ENCODE results near the gene VCX2. TPM values are rescaled to one million over a fixed set of nuclear protein-coding genes. Genes with fewer than 3 reads are reported as not detected.

VCX2 gene
- total and polyA plus RNA-seq, 7 experiments from 2014 or later, result not detected

GRCh38 chrX:8144925-8145324 is 26.1 kb downstream of the VCX2 start:
- ChIA-PET CTCF (no interaction called here), POLR2A (no interaction called here)
- H3K27ac ChIP-seq (ENCODE audit: low read depth, low read length), result no peak overlapping the region
- Mint-ChIP-seq H3K9me3 (peaks cover 0 to 40% (median 5%) of the 10 kb centered on the region in 11 donors), H3K4me3 (no peak overlapping the region), H3K36me3 (peaks cover 0 to 8% (median 3%) of the 10 kb centered on the region in 5 donors), H3K27ac (no peak overlapping the region), H3K27me3 (no peaks in the 10 kb centered on the region), H3K4me1 (no peaks in the 10 kb centered on the region)
- no peaks in the 10 kb centered on the region for H3K9me3 ChIP-seq (ENCODE audit: control insufficient read depth in 2 of 3, low read length in 3 of 3)
- ATAC-seq, result no peak
- no peaks in the 10 kb centered on the region for H3K4me1 ChIP-seq (ENCODE audit: control insufficient read depth in 2 of 2, insufficient read depth in 2 of 2, low read length in 2 of 2)
- no peaks in the 10 kb centered on the region for H3K36me3 ChIP-seq (ENCODE audit: control insufficient read depth in 2 of 3, insufficient read depth in 3 of 3, low read length in 3 of 3)
- no peak overlapping the region for H3K4me3 ChIP-seq (ENCODE audit: low read length)
- intact Hi-C loops (cut with micrococcal nuclease), result no loop called here
- no peak for DNase-seq
- no peaks in the 10 kb centered on the region for H3K27me3 ChIP-seq (ENCODE audit: control insufficient read depth in 2 of 2, insufficient read depth in 2 of 2, low read length in 2 of 2)

- no peaks in the 10 kb centered on the region for H3K36me3 ChIP-seq (ENCODE audit: control insufficient read depth in 2 of 3, insufficient read depth in 3 of 3, low read length in 3 of 3)
- no peaks in the 10 kb centered on the region for H3K4me1 ChIP-seq (ENCODE audit: control insufficient read depth in 2 of 2, insufficient read depth in 2 of 2, low read length in 2 of 2)
- ChIA-PET CTCF (no interaction called here), POLR2A (no interaction called here)
- intact Hi-C loops (cut with micrococcal nuclease), result no loop called here
- H3K27me3 ChIP-seq (ENCODE audit: control insufficient read depth in 2 of 2, insufficient read depth in 2 of 2, low read length in 2 of 2), result no peaks in the 10 kb centered on the region
- no peak overlapping the region for H3K27ac ChIP-seq (ENCODE audit: low read depth, low read length)
- H3K9me3 ChIP-seq (ENCODE audit: control insufficient read depth in 2 of 3, low read length in 3 of 3), result no peaks in the 10 kb centered on the region
- no peak overlapping the region for H3K4me3 ChIP-seq (ENCODE audit: low read length)
- ATAC-seq, result no peak
- H3K27me3 Mint-ChIP-seq, result no peaks in the 10 kb centered on the region
- DNase-seq, result no peak
- H3K4me1 Mint-ChIP-seq, result no peaks in the 10 kb centered on the region
- peaks cover 0 to 18% (median 3%) of the 10 kb centered on the region in 11 donors for H3K9me3 Mint-ChIP-seq
- H3K27ac Mint-ChIP-seq, result no peak overlapping the region
- no peak overlapping the region for H3K4me3 Mint-ChIP-seq
- peaks cover 0 to 5% (median 3%) of the 10 kb centered on the region in 5 donors for H3K36me3 Mint-ChIP-seq
Observed at GRCh38 chrX:8141896-8142295, 29.2 kb downstream of the VCX2 start.

- H3K27me3 Mint-ChIP-seq, result no peaks in the 10 kb centered on the region
- H3K9me3 Mint-ChIP-seq, result peaks cover 0 to 15% (median 0%) of the 10 kb centered on the region in 11 donors
- no peak overlapping the region for H3K27ac Mint-ChIP-seq
- ATAC-seq (no peak), DNase-seq (no peak)
- no peaks in the 10 kb centered on the region for H3K4me1 Mint-ChIP-seq
- H3K9me3 ChIP-seq (ENCODE audit: control insufficient read depth in 2 of 3, low read length in 3 of 3), result no peaks in the 10 kb centered on the region
- H3K4me3 Mint-ChIP-seq, result no peak overlapping the region
- no peaks in the 10 kb centered on the region for H3K4me1 ChIP-seq (ENCODE audit: control insufficient read depth in 2 of 2, insufficient read depth in 2 of 2, low read length in 2 of 2)
- POLR2A ChIA-PET, result no interaction called here
- intact Hi-C loops (cut with micrococcal nuclease), result no loop called here
- H3K36me3 ChIP-seq (ENCODE audit: control insufficient read depth in 2 of 3, insufficient read depth in 3 of 3, low read length in 3 of 3), result no peaks in the 10 kb centered on the region
- H3K36me3 Mint-ChIP-seq, result peaks cover 0 to 5% (median 3%) of the 10 kb centered on the region in 5 donors
- no peak overlapping the region for H3K27ac ChIP-seq (ENCODE audit: low read depth, low read length)
- no peaks in the 10 kb centered on the region for H3K27me3 ChIP-seq (ENCODE audit: control insufficient read depth in 2 of 2, insufficient read depth in 2 of 2, low read length in 2 of 2)
- CTCF ChIA-PET, result no interaction called here
- H3K4me3 ChIP-seq (ENCODE audit: low read length), result no peak overlapping the region
Observed at GRCh38 chrX:8140986-8141744, 29.9 kb downstream of the VCX2 start.

- no peaks in the 10 kb centered on the region for H3K4me1 ChIP-seq (ENCODE audit: control insufficient read depth in 2 of 2, insufficient read depth in 2 of 2, low read length in 2 of 2)
- POLR2A ChIA-PET, result no interaction called here
- no peaks in the 10 kb centered on the region for H3K4me1 Mint-ChIP-seq
- DNase-seq (no peak), ATAC-seq (no peak)
- no peaks in the 10 kb centered on the region for H3K27me3 ChIP-seq (ENCODE audit: control insufficient read depth in 2 of 2, insufficient read depth in 2 of 2, low read length in 2 of 2)
- no peaks in the 10 kb centered on the region for H3K27me3 Mint-ChIP-seq
- no peak overlapping the region for H3K4me3 Mint-ChIP-seq
- H3K27ac Mint-ChIP-seq, result no peak overlapping the region
- intact Hi-C loops (cut with micrococcal nuclease), result no loop called here
- no peaks in the 10 kb centered on the region for H3K36me3 ChIP-seq (ENCODE audit: control insufficient read depth in 2 of 3, insufficient read depth in 3 of 3, low read length in 3 of 3)
- no peak overlapping the region for H3K27ac ChIP-seq (ENCODE audit: low read depth, low read length)
- H3K9me3 Mint-ChIP-seq, result peaks cover 0 to 10% (median 2%) of the 10 kb centered on the region in 11 donors
- H3K4me3 ChIP-seq (ENCODE audit: low read length), result no peak overlapping the region
- H3K36me3 Mint-ChIP-seq, result peaks cover 0 to 6% (median under 1%) of the 10 kb centered on the region in 5 donors
- CTCF ChIA-PET, result no interaction called here
- no peaks in the 10 kb centered on the region for H3K9me3 ChIP-seq (ENCODE audit: control insufficient read depth in 2 of 3, low read length in 3 of 3)
Observed at GRCh38 chrX:8139716-8140115, 31.4 kb downstream of the VCX2 start.

- DNase-seq, result no peak
- Mint-ChIP-seq H3K36me3 (peaks cover 0 to 12% (median under 1%) of the 10 kb centered on the region in 5 donors), H3K9me3 (peaks cover 0 to 14% (median 5%) of the 10 kb centered on the region in 11 donors), H3K4me1 (no peaks in the 10 kb centered on the region), H3K27me3 (no peaks in the 10 kb centered on the region), H3K4me3 (no peak overlapping the region), H3K27ac (no peak overlapping the region)
- CTCF ChIA-PET, result interaction anchor here (0.7 kb wide), 1 partner anchor 408 kb away, joined by 3 read pairs; no protein-coding TSS in a partner anchor
- Histone ChIP-seq H3K4me1 (ENCODE audit: control insufficient read depth in 2 of 2, insufficient read depth in 2 of 2, low read length in 2 of 2) (no peaks in the 10 kb centered on the region), H3K27me3 (ENCODE audit: control insufficient read depth in 2 of 2, insufficient read depth in 2 of 2, low read length in 2 of 2) (no peaks in the 10 kb centered on the region), H3K36me3 (ENCODE audit: control insufficient read depth in 2 of 3, insufficient read depth in 3 of 3, low read length in 3 of 3) (no peaks in the 10 kb centered on the region), H3K27ac (ENCODE audit: low read depth, low read length) (no peak overlapping the region), H3K4me3 (ENCODE audit: low read length) (no peak overlapping the region), H3K9me3 (ENCODE audit: control insufficient read depth in 2 of 3, low read length in 3 of 3) (no peaks in the 10 kb centered on the region)
- intact Hi-C loops (cut with micrococcal nuclease), result no loop called here
- ATAC-seq, result no peak
- POLR2A ChIA-PET, result no interaction called here
Observed at GRCh38 chrX:8138252-8138651, 32.8 kb downstream of the VCX2 start.

- Histone ChIP-seq H3K27me3 (ENCODE audit: control insufficient read depth in 2 of 2, insufficient read depth in 2 of 2, low read length in 2 of 2) (no peaks in the 10 kb centered on the region), H3K4me3 (ENCODE audit: low read length) (no peak overlapping the region), H3K36me3 (ENCODE audit: control insufficient read depth in 2 of 3, insufficient read depth in 3 of 3, low read length in 3 of 3) (no peaks in the 10 kb centered on the region), H3K4me1 (ENCODE audit: control insufficient read depth in 2 of 2, insufficient read depth in 2 of 2, low read length in 2 of 2) (no peaks in the 10 kb centered on the region), H3K27ac (ENCODE audit: low read depth, low read length) (no peak overlapping the region), H3K9me3 (ENCODE audit: control insufficient read depth in 2 of 3, low read length in 3 of 3) (no peaks in the 10 kb centered on the region)
- H3K36me3 Mint-ChIP-seq, result peaks cover 0 to 10% (median 0%) of the 10 kb centered on the region in 5 donors
- H3K27ac Mint-ChIP-seq, result no peak overlapping the region
- ChIA-PET POLR2A (no interaction called here), CTCF (no interaction called here)
- H3K4me1 Mint-ChIP-seq, result peaks cover 0 to 4% (median 0%) of the 10 kb centered on the region in 7 donors
- intact Hi-C loops (cut with micrococcal nuclease), result no loop called here
- no peaks in the 10 kb centered on the region for H3K27me3 Mint-ChIP-seq
- no peak overlapping the region for H3K4me3 Mint-ChIP-seq
- ATAC-seq (no peak), DNase-seq (no peak)
- H3K9me3 Mint-ChIP-seq, result peaks cover 0 to 7% (median 0%) of the 10 kb centered on the region in 11 donors
Observed at GRCh38 chrX:8126648-8127047, 44.4 kb downstream of the VCX2 start.

GRCh38 chrX:8126092-8126491 is 45.0 kb downstream of the VCX2 start:
- peaks cover 0 to 10% (median 0%) of the 10 kb centered on the region in 5 donors for H3K36me3 Mint-ChIP-seq
- no peak overlapping the region for H3K4me3 Mint-ChIP-seq
- H3K9me3 Mint-ChIP-seq, result peaks cover 0 to 6% (median 0%) of the 10 kb centered on the region in 11 donors
- no peaks in the 10 kb centered on the region for H3K4me1 ChIP-seq (ENCODE audit: control insufficient read depth in 2 of 2, insufficient read depth in 2 of 2, low read length in 2 of 2)
- ChIA-PET POLR2A (no interaction called here), CTCF (no interaction called here)
- no peaks in the 10 kb centered on the region for H3K36me3 ChIP-seq (ENCODE audit: control insufficient read depth in 2 of 3, insufficient read depth in 3 of 3, low read length in 3 of 3)
- no peaks in the 10 kb centered on the region for H3K27me3 ChIP-seq (ENCODE audit: control insufficient read depth in 2 of 2, insufficient read depth in 2 of 2, low read length in 2 of 2)
- no peak overlapping the region for H3K27ac Mint-ChIP-seq
- no peak overlapping the region for H3K4me3 ChIP-seq (ENCODE audit: low read length)
- H3K27me3 Mint-ChIP-seq, result no peaks in the 10 kb centered on the region
- intact Hi-C loops (cut with micrococcal nuclease), result no loop called here
- no peak overlapping the region for H3K27ac ChIP-seq (ENCODE audit: low read depth, low read length)
- peaks cover 0 to 4% (median 0%) of the 10 kb centered on the region in 7 donors for H3K4me1 Mint-ChIP-seq
- H3K9me3 ChIP-seq (ENCODE audit: control insufficient read depth in 2 of 3, low read length in 3 of 3), result no peaks in the 10 kb centered on the region
- no peak for DNase-seq
- no peak for ATAC-seq
